ENCODE results near the gene BTBD1.

The BTBD1 gene

GRCh38 chr15:83030021-83030420 lies 37.0 kb downstream of the BTBD1 start:
- peak; percentile 48 for DNase-seq
- 75% methylated on average over 7 of the region's 8 CpGs for WGBS

GRCh38 chr15:83018436-83018835 lies 48.6 kb downstream of the BTBD1 start:
- Histone ChIP-seq H3K9me3 (ENCODE audit: control insufficient read depth, low read length) (no peaks in the 10 kb centered on the region), H3K36me3 (ENCODE audit: control insufficient read depth in 1 of 2, insufficient read depth in 2 of 2, low read depth in 1 of 2, low read length in 2 of 2) (peaks cover 12 to 55% of the 10 kb centered on the region in 2 experiments), H3K4ac (ENCODE audit: low read depth in 1 of 2, low read length in 2 of 2) (no peak overlapping the region), H3K23ac (ENCODE audit: low read length in 2 of 2) (no peak overlapping the region), H3K4me1 (ENCODE audit: control insufficient read depth, insufficient read depth, low read depth, low read length) (no peaks in the 10 kb centered on the region), H2BK12ac (ENCODE audit: low read length in 2 of 2) (no peak overlapping the region), H4K8ac (ENCODE audit: low read length) (no peak overlapping the region), H3K27ac (ENCODE audit: low read length, poor library complexity, severe bottlenecking) (no peak overlapping the region), H4K91ac (ENCODE audit: low read length) (no peak overlapping the region), H3K4me3 (ENCODE audit: insufficient read depth in 1 of 2, low read depth in 1 of 2, low read length in 2 of 2) (no peak overlapping the region), H2BK120ac (ENCODE audit: low read depth, low read length) (no peak overlapping the region), H3K9ac (ENCODE audit: low read length) (no peak overlapping the region), H3K27me3 (ENCODE audit: control insufficient read depth in 1 of 2, insufficient read depth in 1 of 2, low read length in 2 of 2) (no peaks in the 10 kb centered on the region), H2AFZ (ENCODE audit: low read depth, low read length) (no peak overlapping the region), H3K79me1 (replicated peaks; ENCODE audit: low read length, poor library complexity, severe bottlenecking) (peaks cover 15% of the 10 kb centered on the region), H2AK5ac (ENCODE audit: low read length, severe bottlenecking) (no peak overlapping the region), H3K4me2 (ENCODE audit: low read length, poor library complexity, severe bottlenecking) (no peak overlapping the region), H2BK5ac (ENCODE audit: low read depth, low read length, poor library complexity, severe bottlenecking) (no peak overlapping the region), H2BK15ac (ENCODE audit: low read depth, poor library complexity, severe bottlenecking) (no peak overlapping the region), H3K14ac (ENCODE audit: low read length in 2 of 2) (no peak overlapping the region), H3K18ac (ENCODE audit: low read depth in 1 of 2, low read length in 2 of 2) (no peak overlapping the region)
- no peak for DNase-seq
- no CpG with 5 or more reads among the region's 2 CpGs for WGBS

More at GRCh38 chr15:83030021-83030420, 37.0 kb downstream of the BTBD1 start:
- H3K14ac ChIP-seq (ENCODE audit: low read length in 2 of 2), result no peak overlapping the region
- no peaks in the 10 kb centered on the region for H3K27me3 ChIP-seq (ENCODE audit: control insufficient read depth in 1 of 2, insufficient read depth in 1 of 2, low read length in 2 of 2)
- H3K9ac ChIP-seq (ENCODE audit: low read length), result no peak overlapping the region
- H2BK15ac ChIP-seq (ENCODE audit: low read depth, poor library complexity, severe bottlenecking), result no peak overlapping the region
- H2BK5ac ChIP-seq (ENCODE audit: low read depth, low read length, poor library complexity, severe bottlenecking), result no peak overlapping the region
- peak overlapping the region; percentile 23 for H3K27ac ChIP-seq (ENCODE audit: low read length, poor library complexity, severe bottlenecking)
- H2BK120ac ChIP-seq (ENCODE audit: low read depth, low read length), result no peak overlapping the region
- H3K4ac ChIP-seq (ENCODE audit: low read depth in 1 of 2, low read length in 2 of 2), result no peak overlapping the region
- no peak overlapping the region for H3K23ac ChIP-seq (ENCODE audit: low read length in 2 of 2)
- no peaks in the 10 kb centered on the region for H3K9me3 ChIP-seq (ENCODE audit: control insufficient read depth, low read length)
- H3K36me3 ChIP-seq (ENCODE audit: control insufficient read depth in 1 of 2, insufficient read depth in 2 of 2, low read depth in 1 of 2, low read length in 2 of 2), result peaks cover 7 to 47% of the 10 kb centered on the region in 2 experiments
- peaks cover 3% of the 10 kb centered on the region for H3K4me1 ChIP-seq (ENCODE audit: control insufficient read depth, insufficient read depth, low read depth, low read length)
- no peak overlapping the region for H4K8ac ChIP-seq (ENCODE audit: low read length)
- H3K18ac ChIP-seq (ENCODE audit: low read depth in 1 of 2, low read length in 2 of 2), result no peak overlapping the region
- H4K91ac ChIP-seq (ENCODE audit: low read length), result no peak overlapping the region
- H3K79me1 ChIP-seq (replicated peaks; ENCODE audit: low read length, poor library complexity, severe bottlenecking), result peaks cover 18% of the 10 kb centered on the region
- H3K4me3 ChIP-seq (ENCODE audit: insufficient read depth in 1 of 2, low read depth in 1 of 2, low read length in 2 of 2), result no peak overlapping the region
- H2BK12ac ChIP-seq (ENCODE audit: low read length in 2 of 2), result no peak overlapping the region
- no peak overlapping the region for H2AFZ ChIP-seq (ENCODE audit: low read depth, low read length)
- no peak overlapping the region for H3K4me2 ChIP-seq (ENCODE audit: low read length, poor library complexity, severe bottlenecking)
- H2AK5ac ChIP-seq (ENCODE audit: low read length, severe bottlenecking), result no peak overlapping the region

- H2BK5ac ChIP-seq (ENCODE audit: low read depth, low read length, poor library complexity, severe bottlenecking), result no peak overlapping the region
- no peak overlapping the region for H3K23ac ChIP-seq (ENCODE audit: low read length in 2 of 2)
- H2AFZ ChIP-seq (ENCODE audit: low read depth, low read length), result no peak overlapping the region
- no peak overlapping the region for H4K8ac ChIP-seq (ENCODE audit: low read length)
- peaks cover 12 to 54% of the 10 kb centered on the region in 2 experiments for H3K36me3 ChIP-seq (ENCODE audit: control insufficient read depth in 1 of 2, insufficient read depth in 2 of 2, low read depth in 1 of 2, low read length in 2 of 2)
- no peak overlapping the region for H2BK120ac ChIP-seq (ENCODE audit: low read depth, low read length)
- no peak overlapping the region for H3K18ac ChIP-seq (ENCODE audit: low read depth in 1 of 2, low read length in 2 of 2)
- H3K14ac ChIP-seq (ENCODE audit: low read length in 2 of 2), result no peak overlapping the region
- no peak overlapping the region for H3K4me3 ChIP-seq (ENCODE audit: insufficient read depth in 1 of 2, low read depth in 1 of 2, low read length in 2 of 2)
- no peaks in the 10 kb centered on the region for H3K27me3 ChIP-seq (ENCODE audit: control insufficient read depth in 1 of 2, insufficient read depth in 1 of 2, low read length in 2 of 2)
- no peak overlapping the region for H3K9ac ChIP-seq (ENCODE audit: low read length)
- no peak overlapping the region for H3K4ac ChIP-seq (ENCODE audit: low read depth in 1 of 2, low read length in 2 of 2)
- WGBS, result 100% methylated on average over 3 of the region's 5 CpGs
- peaks cover under 1% of the 10 kb centered on the region for H3K4me1 ChIP-seq (ENCODE audit: control insufficient read depth, insufficient read depth, low read depth, low read length)
- DNase-seq, result no peak
- H3K9me3 ChIP-seq (ENCODE audit: control insufficient read depth, low read length), result no peaks in the 10 kb centered on the region
- no peak overlapping the region for H4K91ac ChIP-seq (ENCODE audit: low read length)
- H2BK15ac ChIP-seq (ENCODE audit: low read depth, poor library complexity, severe bottlenecking), result no peak overlapping the region
- no peak overlapping the region for H2AK5ac ChIP-seq (ENCODE audit: low read length, severe bottlenecking)
- no peak overlapping the region for H3K4me2 ChIP-seq (ENCODE audit: low read length, poor library complexity, severe bottlenecking)
- H3K79me1 ChIP-seq (replicated peaks; ENCODE audit: low read length, poor library complexity, severe bottlenecking), result peaks cover 9% of the 10 kb centered on the region
- H3K27ac ChIP-seq (ENCODE audit: low read length, poor library complexity, severe bottlenecking), result no peak overlapping the region
- no peak overlapping the region for H2BK12ac ChIP-seq (ENCODE audit: low read length in 2 of 2)
These were observed 50.1 kb downstream of the BTBD1 start for GRCh38 chr15:83016906-83017305.

GRCh38 chr15:83015361-83015760 lies 51.7 kb downstream of the BTBD1 start:
- no peak for DNase-seq
- Histone ChIP-seq H3K4ac (ENCODE audit: low read depth in 1 of 2, low read length in 2 of 2) (no peak overlapping the region), H3K27me3 (ENCODE audit: control insufficient read depth in 1 of 2, insufficient read depth in 1 of 2, low read length in 2 of 2) (no peaks in the 10 kb centered on the region), H3K27ac (ENCODE audit: low read length, poor library complexity, severe bottlenecking) (no peak overlapping the region), H3K9ac (ENCODE audit: low read length) (no peak overlapping the region), H3K36me3 (ENCODE audit: control insufficient read depth in 1 of 2, insufficient read depth in 2 of 2, low read depth in 1 of 2, low read length in 2 of 2) (peaks cover 12 to 43% of the 10 kb centered on the region in 2 experiments), H4K8ac (ENCODE audit: low read length) (no peak overlapping the region), H2BK15ac (ENCODE audit: low read depth, poor library complexity, severe bottlenecking) (no peak overlapping the region), H3K4me2 (ENCODE audit: low read length, poor library complexity, severe bottlenecking) (no peak overlapping the region), H2BK120ac (ENCODE audit: low read depth, low read length) (no peak overlapping the region), H3K18ac (ENCODE audit: low read depth in 1 of 2, low read length in 2 of 2) (no peak overlapping the region), H2BK5ac (ENCODE audit: low read depth, low read length, poor library complexity, severe bottlenecking) (no peak overlapping the region), H3K23ac (ENCODE audit: low read length in 2 of 2) (no peak overlapping the region), H2AK5ac (ENCODE audit: low read length, severe bottlenecking) (no peak overlapping the region), H4K91ac (ENCODE audit: low read length) (no peak overlapping the region), H3K14ac (ENCODE audit: low read length in 2 of 2) (no peak overlapping the region), H3K9me3 (ENCODE audit: control insufficient read depth, low read length) (no peaks in the 10 kb centered on the region), H3K79me1 (replicated peaks; ENCODE audit: low read length, poor library complexity, severe bottlenecking) (peaks cover 8% of the 10 kb centered on the region), H2BK12ac (ENCODE audit: low read length in 2 of 2) (no peak overlapping the region), H3K4me3 (ENCODE audit: insufficient read depth in 1 of 2, low read depth in 1 of 2, low read length in 2 of 2) (no peak overlapping the region), H2AFZ (ENCODE audit: low read depth, low read length) (no peak overlapping the region), H3K4me1 (ENCODE audit: control insufficient read depth, insufficient read depth, low read depth, low read length) (peaks cover 3% of the 10 kb centered on the region)
- 94% methylated on average over 4 of the region's 4 CpGs for WGBS

Measured in mesenchymal stem cell (in vitro differentiated cells and primary cell).